Measurements from ENCODE around the gene ADAT1.

- TF ChIP-seq CTCF (IDR thresholded peaks at IDR 0.05), result no peak
- TF ChIP-seq EZH2 (IDR thresholded peaks at IDR 0.05; ENCODE audit: borderline replicate concordance, insufficient read depth, low read depth, low read length, poor library complexity, severe bottlenecking), result no peak
Measured at GRCh38 chr16:75667503-75667902, 44.4 kb upstream of the ADAT1 start.

Data from B cell (primary cell).